CD4-positive, alpha-beta memory T cell (primary cell): ENCODE measurements around the gene DAB1. TPM values are rescaled to one million over a fixed set of nuclear protein-coding genes. Genes with fewer than 3 reads are reported as not detected.

ENCODE experiments used
- CTCF ChIA-PET: fragments of 350-600 bp; sonication (Branson Sonifier 250); formaldehyde crosslinking; loops from one replicate; lab custom pipeline; 2021; ENCODE audit warnings: inconsistent platforms; ENCODE audit not compliant: partially characterized antibody; lab: Charles Lee
- POLR2A ChIA-PET: fragments of 350-600 bp; sonication (Branson Sonifier 250); formaldehyde crosslinking; loops from one replicate; lab custom pipeline; 2021; ENCODE audit not compliant: partially characterized antibody; lab: Charles Lee
- DNase-seq, 5 donors: peaks; one replicate each; pipeline versions ENCODE4 v3.0.0 to v3.0.0-alpha.2; 2020 to 2022; ENCODE audit warnings: mixed read lengths in 1 of 5
- H3K27ac ChIP-seq: one replicate; pipeline ENCODE4 v1.7.0; 2013; ENCODE audit warnings: low read depth, low read length
- H3K27me3 ChIP-seq: 2 replicates; pipeline ENCODE4 v1.7.0; 2013; ENCODE audit warnings: mild to moderate bottlenecking, low read length, moderate library complexity; ENCODE audit not compliant: insufficient read depth
- H3K36me3 ChIP-seq: 2 replicates; pipeline ENCODE4 v1.7.0; 2013; ENCODE audit warnings: mild to moderate bottlenecking, low read length, moderate library complexity; ENCODE audit not compliant: insufficient read depth
- H3K4me1 ChIP-seq: 2 replicates; pipeline ENCODE4 v1.7.0; 2013; ENCODE audit warnings: mild to moderate bottlenecking, low read length, moderate library complexity; ENCODE audit not compliant: insufficient read depth
- H3K4me3 ChIP-seq, 2 donors: one replicate each; pipeline ENCODE4 v1.7.0; 2013; ENCODE audit warnings: low read length in 2 of 2, mild to moderate bottlenecking in 1 of 2
- H3K9me3 ChIP-seq, 2 donors: one replicate each; pipeline ENCODE4 v1.7.0; 2013; ENCODE audit warnings: low read length in 2 of 2, control low read depth in 1 of 2; ENCODE audit not compliant: control insufficient read depth in 1 of 2
- H3K27ac Mint-ChIP-seq, 7 donors: one replicate each; pipeline ENCODE4 v1.8.0; 2020 to 2021; ENCODE audit warnings: mixed read lengths in 7 of 7, mild to moderate bottlenecking in 6 of 7, inconsistent platforms in 3 of 7, moderate library complexity in 3 of 7
- H3K27me3 Mint-ChIP-seq, 2 donors: one replicate each; pipeline ENCODE4 v1.8.0; 2020 to 2021; ENCODE audit warnings: mixed read lengths in 2 of 2
- H3K36me3 Mint-ChIP-seq, 2 donors: one replicate each; pipeline ENCODE4 v1.8.0; 2020 to 2021; ENCODE audit warnings: mixed read lengths in 2 of 2, inconsistent platforms in 1 of 2, mild to moderate bottlenecking in 1 of 2
- H3K4me1 Mint-ChIP-seq, 4 donors: one replicate each; pipeline ENCODE4 v1.8.0; 2020 to 2021; ENCODE audit warnings: mixed read lengths in 4 of 4, mild to moderate bottlenecking in 1 of 4
- H3K4me3 Mint-ChIP-seq, 8 donors: one replicate each; pipeline ENCODE4 v1.8.0; 2020 to 2021; ENCODE audit warnings: mixed read lengths in 8 of 8, mild to moderate bottlenecking in 7 of 8, moderate library complexity in 6 of 8, inconsistent platforms in 3 of 8
- H3K9me3 Mint-ChIP-seq, 8 donors: one replicate each; pipeline ENCODE4 v1.8.0; 2020 to 2021; ENCODE audit warnings: mixed read lengths in 8 of 8, mild to moderate bottlenecking in 5 of 8, inconsistent platforms in 3 of 8, moderate library complexity in 1 of 8
- intact Hi-C: fragments of 100-400 bp; cut with micrococcal nuclease; formaldehyde crosslinking; loops from one replicate; pipeline ENCODE4 v1.15.1; 2023
- polyA plus RNA-seq, 2 donors: library from polyadenylated mRNA; unstranded; fragments of 300-500 nt; fragmentation: Illumina TruSeq; gene quantifications; one replicate each; pipeline ENCODE4 v1.2.3, GENCODE V29; 2021
- total RNA-seq, 2 experiments: library from RNA; stranded (reverse); gene quantifications; one replicate each; pipeline ENCODE4 v1.2.3, GENCODE V29; 2021

Gene DAB1
- total and polyA plus RNA-seq, 4 experiments from 2014 or later, result 1.5 to 3.9 (median 3.2) TPM

DNA sequence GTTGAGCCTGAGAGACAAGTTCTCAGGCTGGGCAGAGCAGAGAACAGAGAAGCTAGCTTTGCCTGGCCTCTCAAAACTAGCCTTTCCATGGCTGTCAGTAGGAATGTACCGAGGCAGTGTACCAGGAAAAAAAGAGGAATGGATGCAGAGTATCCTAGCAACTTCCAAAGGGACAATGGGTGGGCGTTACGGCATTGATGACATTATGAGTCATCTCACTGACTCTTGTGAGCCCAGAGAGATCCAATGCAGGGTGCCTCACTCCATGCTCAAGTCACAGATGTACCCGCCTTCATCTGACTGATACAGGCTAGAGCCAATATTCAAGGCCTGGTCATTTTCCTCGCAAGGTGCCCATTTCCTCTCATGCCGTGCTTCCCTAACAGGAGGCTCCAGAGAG lies 406.7 kb downstream of the DAB1 start:
- Histone ChIP-seq H3K27me3 (no peaks in the 10 kb centered on the region), H3K36me3 (no peaks in the 10 kb centered on the region), H3K27ac (no peak overlapping the region), H3K9me3 (no peaks in the 10 kb centered on the region), H3K4me1 (no peaks in the 10 kb centered on the region), H3K4me3 (no peak overlapping the region)
- no peaks in the 10 kb centered on the region for H3K27me3 Mint-ChIP-seq
- H3K27ac Mint-ChIP-seq, result no peak overlapping the region
- H3K4me3 Mint-ChIP-seq, result no peak overlapping the region
- peaks cover 0 to 8% of the 10 kb centered on the region in 2 donors for H3K36me3 Mint-ChIP-seq
- no peak for DNase-seq
- no peaks in the 10 kb centered on the region for H3K4me1 Mint-ChIP-seq
- POLR2A ChIA-PET, result no interaction called here
- intact Hi-C loops, result no loop called here
- CTCF ChIA-PET, result no interaction called here
- peaks cover 0 to 2% (median 0%) of the 10 kb centered on the region in 8 donors for H3K9me3 Mint-ChIP-seq

DNA sequence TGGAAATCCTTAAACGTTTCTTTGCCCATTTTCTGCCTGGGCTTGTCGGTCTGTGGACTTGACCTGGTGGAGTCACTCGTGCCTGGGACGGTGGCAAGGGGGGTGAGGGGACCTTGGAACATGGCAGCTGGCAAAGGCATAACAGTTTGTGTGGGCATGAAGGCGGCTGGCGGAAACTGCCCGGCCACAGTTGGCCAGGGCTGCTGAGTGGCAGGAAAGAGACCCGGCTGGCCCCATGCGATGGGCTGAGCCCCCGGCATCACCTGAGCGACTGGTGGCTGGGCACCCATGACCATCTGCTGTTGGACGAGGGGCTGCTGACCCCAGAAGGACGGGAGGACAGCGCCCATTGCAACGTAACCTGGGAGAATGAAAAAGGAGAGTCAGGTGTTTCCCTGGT lies 408.8 kb downstream of the DAB1 start:
- CTCF ChIA-PET, result no interaction called here
- Histone ChIP-seq H3K27ac (no peak overlapping the region), H3K36me3 (no peaks in the 10 kb centered on the region), H3K4me1 (no peaks in the 10 kb centered on the region), H3K27me3 (no peaks in the 10 kb centered on the region), H3K4me3 (no peak overlapping the region), H3K9me3 (no peaks in the 10 kb centered on the region)
- H3K9me3 Mint-ChIP-seq, result peaks cover 0 to 2% (median 0%) of the 10 kb centered on the region in 8 donors
- no peak overlapping the region for H3K27ac Mint-ChIP-seq
- no peak for DNase-seq
- peaks cover 0 to 4% of the 10 kb centered on the region in 2 donors for H3K36me3 Mint-ChIP-seq
- no peak overlapping the region for H3K4me3 Mint-ChIP-seq
- intact Hi-C loops, result no loop called here
- POLR2A ChIA-PET, result no interaction called here
- H3K4me1 Mint-ChIP-seq, result no peaks in the 10 kb centered on the region
- no peaks in the 10 kb centered on the region for H3K27me3 Mint-ChIP-seq

- no peak for DNase-seq
- ChIA-PET CTCF (no interaction called here), POLR2A (no interaction called here)
- Mint-ChIP-seq H3K27ac (no peak overlapping the region), H3K36me3 (peaks cover 0 to 4% of the 10 kb centered on the region in 2 donors), H3K4me1 (no peaks in the 10 kb centered on the region), H3K27me3 (no peaks in the 10 kb centered on the region), H3K4me3 (no peak overlapping the region), H3K9me3 (peaks cover 0 to 2% (median 0%) of the 10 kb centered on the region in 8 donors)
- no peaks in the 10 kb centered on the region for H3K4me1 ChIP-seq
- intact Hi-C loops, result no loop called here
- no peak overlapping the region for H3K27ac ChIP-seq
- H3K27me3 ChIP-seq, result no peaks in the 10 kb centered on the region
- no peak overlapping the region for H3K4me3 ChIP-seq
- no peaks in the 10 kb centered on the region for H3K9me3 ChIP-seq
- H3K36me3 ChIP-seq, result no peaks in the 10 kb centered on the region
Measured at GRCh38 chr1:57013522-57013921, 410.3 kb downstream of the DAB1 start.

DNA sequence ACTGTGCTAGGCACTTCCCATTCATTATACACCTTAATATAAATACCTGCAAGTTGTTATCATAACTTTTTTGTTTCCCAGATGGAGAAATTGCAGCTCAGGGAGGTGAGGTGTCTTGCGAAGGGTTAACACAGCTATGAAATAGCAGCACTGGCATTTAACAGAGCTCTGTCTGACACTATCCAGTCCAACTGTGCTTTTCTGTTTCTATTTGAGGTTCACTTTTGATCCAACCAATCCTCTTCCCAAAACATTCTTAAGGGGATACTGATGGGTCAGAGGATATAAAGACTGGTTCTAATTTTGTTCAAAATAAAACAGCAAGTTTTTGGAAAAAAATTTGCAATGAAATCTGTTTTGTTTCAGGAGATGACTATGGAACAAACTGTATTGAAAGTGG lies 411.5 kb downstream of the DAB1 start:
- Mint-ChIP-seq H3K4me1 (no peaks in the 10 kb centered on the region), H3K4me3 (no peak overlapping the region), H3K27ac (no peak overlapping the region), H3K36me3 (peaks cover 0 to 4% of the 10 kb centered on the region in 2 donors), H3K27me3 (no peaks in the 10 kb centered on the region), H3K9me3 (peaks cover 0 to 2% (median 0%) of the 10 kb centered on the region in 8 donors)
- Histone ChIP-seq H3K27ac (no peak overlapping the region), H3K36me3 (no peaks in the 10 kb centered on the region), H3K27me3 (no peaks in the 10 kb centered on the region), H3K4me1 (no peaks in the 10 kb centered on the region), H3K4me3 (no peak overlapping the region), H3K9me3 (no peaks in the 10 kb centered on the region)
- intact Hi-C loops, result no loop called here
- POLR2A ChIA-PET, result no interaction called here
- CTCF ChIA-PET, result no interaction called here
- no peak for DNase-seq

- DNase-seq, result no peak
- Mint-ChIP-seq H3K27me3 (no peaks in the 10 kb centered on the region), H3K27ac (no peak overlapping the region), H3K9me3 (peaks cover 0 to 2% (median 0%) of the 10 kb centered on the region in 8 donors), H3K4me3 (no peak overlapping the region), H3K4me1 (no peaks in the 10 kb centered on the region), H3K36me3 (peaks cover 0 to 4% of the 10 kb centered on the region in 2 donors)
- CTCF ChIA-PET, result no interaction called here
- POLR2A ChIA-PET, result no interaction called here
- H3K9me3 ChIP-seq, result no peaks in the 10 kb centered on the region
- no peaks in the 10 kb centered on the region for H3K4me1 ChIP-seq
- intact Hi-C loops, result no loop called here
- H3K36me3 ChIP-seq, result no peaks in the 10 kb centered on the region
- no peaks in the 10 kb centered on the region for H3K27me3 ChIP-seq
- no peak overlapping the region for H3K4me3 ChIP-seq
- no peak overlapping the region for H3K27ac ChIP-seq
Measured at GRCh38 chr1:57010511-57010910, 413.3 kb downstream of the DAB1 start.

GRCh38 chr1:57007948-57008347 lies 415.9 kb downstream of the DAB1 start:
- Histone ChIP-seq H3K36me3 (no peaks in the 10 kb centered on the region), H3K4me1 (no peaks in the 10 kb centered on the region), H3K9me3 (no peaks in the 10 kb centered on the region), H3K4me3 (no peak overlapping the region), H3K27ac (no peak overlapping the region), H3K27me3 (no peaks in the 10 kb centered on the region)
- no peak overlapping the region for H3K4me3 Mint-ChIP-seq
- peaks cover 0 to 4% of the 10 kb centered on the region in 2 donors for H3K36me3 Mint-ChIP-seq
- H3K4me1 Mint-ChIP-seq, result no peaks in the 10 kb centered on the region
- no peaks in the 10 kb centered on the region for H3K27me3 Mint-ChIP-seq
- intact Hi-C loops, result no loop called here
- DNase-seq, result no peak
- ChIA-PET POLR2A (no interaction called here), CTCF (no interaction called here)
- H3K9me3 Mint-ChIP-seq, result peaks cover 0 to 3% (median 0%) of the 10 kb centered on the region in 8 donors
- H3K27ac Mint-ChIP-seq, result no peak overlapping the region

- Mint-ChIP-seq H3K9me3 (peaks cover 0 to 3% (median 0%) of the 10 kb centered on the region in 8 donors), H3K27me3 (no peaks in the 10 kb centered on the region), H3K36me3 (peaks cover 0 to 4% of the 10 kb centered on the region in 2 donors), H3K4me3 (no peak overlapping the region), H3K27ac (no peak overlapping the region), H3K4me1 (no peaks in the 10 kb centered on the region)
- intact Hi-C loops, result no loop called here
- H3K9me3 ChIP-seq, result no peaks in the 10 kb centered on the region
- no peaks in the 10 kb centered on the region for H3K4me1 ChIP-seq
- no peak overlapping the region for H3K27ac ChIP-seq
- no peaks in the 10 kb centered on the region for H3K27me3 ChIP-seq
- ChIA-PET POLR2A (no interaction called here), CTCF (no interaction called here)
- no peaks in the 10 kb centered on the region for H3K36me3 ChIP-seq
- no peak for DNase-seq
- H3K4me3 ChIP-seq, result no peak overlapping the region
Measured at GRCh38 chr1:57007472-57007871, 416.4 kb downstream of the DAB1 start.
